ENCODE data around the gene PTPRF. TPM values are rescaled to one million over a fixed set of nuclear protein-coding genes. Genes with fewer than 3 reads are reported as not detected.

PTPRF gene
- total RNA-seq, 1 donor from 2014 or later: 2.9 TPM

DNA sequence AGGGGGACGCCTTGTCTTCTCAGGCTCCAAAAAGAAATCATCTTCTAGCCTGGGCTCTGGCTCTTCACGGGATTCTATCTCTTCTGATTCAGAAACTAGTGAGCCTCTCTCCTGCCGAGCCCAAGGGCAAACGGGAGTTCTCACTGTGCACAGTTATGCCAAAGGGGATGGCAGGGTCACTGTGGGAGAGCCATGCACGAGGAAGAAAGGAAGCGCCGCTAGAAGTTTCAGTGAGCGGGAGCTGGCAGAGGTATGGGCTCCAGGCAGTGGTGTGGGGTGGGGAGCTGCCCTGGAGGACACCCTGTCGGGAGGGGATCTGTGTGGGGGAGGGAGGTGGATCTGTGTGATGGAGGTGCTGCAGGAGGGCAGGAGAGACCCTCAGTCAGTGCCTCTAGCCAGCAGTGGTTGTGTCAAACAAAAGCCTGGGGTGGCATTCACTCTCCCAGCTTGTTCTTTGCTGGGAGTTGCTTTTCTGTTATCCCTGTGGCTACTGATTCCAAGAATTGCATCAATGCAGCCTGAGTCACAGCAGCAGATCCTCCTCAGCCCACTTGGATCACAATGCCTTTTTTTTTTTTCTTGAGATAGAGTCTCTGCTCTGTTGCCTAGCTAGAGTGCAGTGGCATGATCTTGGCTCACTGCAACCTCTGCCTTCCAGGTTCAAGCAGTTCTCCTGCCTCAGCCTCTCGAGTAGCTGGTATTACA lies 141.1 kb downstream of the PTPRF start:
- Histone ChIP-seq H3K27me3 (ENCODE audit: low read depth) (no peaks in the 10 kb centered on the region), H3K9me3 (replicated peaks) (no peaks in the 10 kb centered on the region), H3K4me1 (peaks cover 14% of the 10 kb centered on the region), H3K4me3 (no peak overlapping the region), H3K27ac (replicated peaks) (peak overlapping the region; percentile 30), H3K36me3 (peaks cover 97% of the 10 kb centered on the region)
- intact Hi-C loops (cut with micrococcal nuclease): no loop called here
- TF ChIP-seq, protein P1, sequence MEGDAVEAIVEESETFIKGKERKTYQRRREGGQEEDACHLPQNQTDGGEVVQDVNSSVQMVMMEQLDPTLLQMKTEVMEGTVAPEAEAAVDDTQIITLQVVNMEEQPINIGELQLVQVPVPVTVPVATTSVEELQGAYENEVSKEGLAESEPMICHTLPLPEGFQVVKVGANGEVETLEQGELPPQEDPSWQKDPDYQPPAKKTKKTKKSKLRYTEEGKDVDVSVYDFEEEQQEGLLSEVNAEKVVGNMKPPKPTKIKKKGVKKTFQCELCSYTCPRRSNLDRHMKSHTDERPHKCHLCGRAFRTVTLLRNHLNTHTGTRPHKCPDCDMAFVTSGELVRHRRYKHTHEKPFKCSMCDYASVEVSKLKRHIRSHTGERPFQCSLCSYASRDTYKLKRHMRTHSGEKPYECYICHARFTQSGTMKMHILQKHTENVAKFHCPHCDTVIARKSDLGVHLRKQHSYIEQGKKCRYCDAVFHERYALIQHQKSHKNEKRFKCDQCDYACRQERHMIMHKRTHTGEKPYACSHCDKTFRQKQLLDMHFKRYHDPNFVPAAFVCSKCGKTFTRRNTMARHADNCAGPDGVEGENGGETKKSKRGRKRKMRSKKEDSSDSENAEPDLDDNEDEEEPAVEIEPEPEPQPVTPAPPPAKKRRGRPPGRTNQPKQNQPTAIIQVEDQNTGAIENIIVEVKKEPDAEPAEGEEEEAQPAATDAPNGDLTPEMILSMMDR (IDR thresholded peaks at IDR 0.05; ENCODE audit: borderline replicate concordance): no peak
- no peak for DNase-seq

DNA sequence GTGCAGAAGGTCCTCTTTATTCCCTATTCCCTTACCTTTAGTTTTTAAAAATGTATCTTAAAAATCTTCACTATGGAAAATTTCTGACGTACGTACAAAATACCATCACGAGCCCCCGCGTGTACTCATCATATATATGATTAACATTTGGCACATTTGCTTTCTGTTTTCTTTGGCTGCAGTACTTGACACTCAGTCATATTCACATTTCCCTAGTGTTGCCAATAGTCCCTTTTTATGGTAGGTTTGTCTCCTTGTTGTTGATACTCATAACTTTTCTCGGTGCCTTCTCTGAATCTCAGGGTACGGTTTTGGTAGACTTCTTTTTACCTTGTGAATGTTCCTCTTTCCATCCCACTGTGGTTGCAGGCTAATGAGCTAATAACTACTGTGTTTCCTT lies 142.6 kb downstream of the PTPRF start:
- Histone ChIP-seq H3K36me3 (peaks cover 92% of the 10 kb centered on the region), H3K4me1 (peaks cover 14% of the 10 kb centered on the region), H3K4me3 (no peak overlapping the region), H3K27ac (replicated peaks) (no peak overlapping the region), H3K9me3 (replicated peaks) (no peaks in the 10 kb centered on the region), H3K27me3 (ENCODE audit: low read depth) (no peaks in the 10 kb centered on the region)
- no peak for DNase-seq
- intact Hi-C loops (cut with micrococcal nuclease): no loop called here
- TF ChIP-seq, protein P1 (IDR thresholded peaks at IDR 0.05; ENCODE audit: borderline replicate concordance): no peak

Other genes with a start within 250 kb of the PTPRF start
- not detected for gene C1orf210, start 245.3 kb upstream of the PTPRF start, total RNA-seq
- 25.1 TPM for gene TIE1, start 229.9 kb upstream of the PTPRF start, total RNA-seq
- 0.82 TPM for gene MPL, start 193.1 kb upstream of the PTPRF start, total RNA-seq
- gene CDC20, start 171.9 kb upstream of the PTPRF start, total RNA-seq: 0.99 TPM
- 26.7 TPM for gene ELOVL1, start 162.9 kb upstream of the PTPRF start, total RNA-seq
- 15.7 TPM for gene MED8, start 141.1 kb upstream of the PTPRF start, total RNA-seq
- gene SZT2, start 141.0 kb upstream of the PTPRF start, total RNA-seq: 24.8 TPM
- gene HYI, start 77.0 kb upstream of the PTPRF start, total RNA-seq: 22.8 TPM
- gene KDM4A, start 119.3 kb downstream of the PTPRF start, total RNA-seq: 15.3 TPM
- 29.9 TPM for gene ST3GAL3, start 176.7 kb downstream of the PTPRF start, total RNA-seq